GM18502 (cell line): Measurements from ENCODE around the gene SMIM41.

ENCODE experiments used
- ATAC-seq: cut with Tn5 transposase; IDR thresholded peaks from one replicate; pipeline ENCODE4 v1.9.1; 2021; ENCODE audit warnings: mild to moderate bottlenecking; ENCODE audit not compliant: unreplicated experiment, poor library complexity

Gene SMIM41

DNA sequence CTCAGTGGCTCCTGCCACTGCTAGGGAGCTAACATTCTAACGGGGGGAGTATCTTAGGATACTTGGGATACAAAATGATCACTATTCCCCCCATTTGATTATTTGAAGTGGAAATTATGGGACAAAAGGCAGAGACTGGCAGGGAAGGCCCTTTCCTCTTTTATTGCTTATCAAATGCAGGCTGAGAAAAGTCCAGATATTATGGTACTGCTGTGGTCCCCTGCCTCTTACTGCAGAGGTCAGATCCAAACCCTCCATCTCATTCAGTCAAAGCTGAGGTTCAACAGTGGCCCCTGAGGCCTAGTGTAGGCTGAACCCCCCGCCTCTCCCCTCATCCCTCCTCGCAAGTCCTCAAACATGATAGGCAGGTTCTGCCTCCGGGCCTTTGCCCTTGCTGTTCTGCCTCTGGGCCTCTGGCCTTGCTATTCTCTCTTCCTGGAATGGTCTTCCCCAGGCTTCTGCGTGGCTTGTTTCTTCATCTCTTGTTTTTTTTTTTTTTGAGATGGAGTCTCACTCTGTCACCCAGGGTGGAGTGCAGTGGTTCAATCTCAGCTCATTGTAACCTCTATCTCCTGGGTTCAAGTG is 78.2 kb downstream of the SMIM41 start:
- no peak for ATAC-seq
